AML-193 (cell line): ENCODE results near the gene FNDC3B.

Source experiments
- DNase-seq, 2 experiments: peaks; one replicate each; lab custom pipeline; 2025; lab: John Stamatoyannopoulos, UW

The FNDC3B gene

GRCh38 chr3:172289583-172289982 lies 250.2 kb downstream of the FNDC3B start:
- DNase-seq: no peak

- no peak for DNase-seq
These were observed 251.1 kb downstream of the FNDC3B start for GRCh38 chr3:172290457-172290856.

GRCh38 chr3:172291650-172292049 lies 252.3 kb downstream of the FNDC3B start:
- DNase-seq: no peak

GRCh38 chr3:172292422-172292821 lies 253.0 kb downstream of the FNDC3B start:
- no peak for DNase-seq

GRCh38 chr3:172293093-172293492 lies 253.7 kb downstream of the FNDC3B start:
- DNase-seq: no peak

- peak; percentile 72 to 83 for DNase-seq
These were observed 254.9 kb downstream of the FNDC3B start for GRCh38 chr3:172294223-172294806.

GRCh38 chr3:172296248-172296974 lies 257.0 kb downstream of the FNDC3B start:
- DNase-seq: no peak

- DNase-seq: no peak
These were observed 257.6 kb downstream of the FNDC3B start for GRCh38 chr3:172296975-172297332.

GRCh38 chr3:172298247-172298646 lies 258.9 kb downstream of the FNDC3B start:
- DNase-seq: no peak

GRCh38 chr3:172300187-172300586 lies 260.8 kb downstream of the FNDC3B start:
- no peak for DNase-seq

GRCh38 chr3:172300862-172301261 lies 261.5 kb downstream of the FNDC3B start:
- no peak for DNase-seq

GRCh38 chr3:172302203-172302602 lies 262.8 kb downstream of the FNDC3B start:
- no peak for DNase-seq

GRCh38 chr3:172303181-172303580 lies 263.8 kb downstream of the FNDC3B start:
- DNase-seq: no peak

- no peak for DNase-seq
These were observed 264.7 kb downstream of the FNDC3B start for GRCh38 chr3:172303941-172304558.

- no peak for DNase-seq
These were observed 266.2 kb downstream of the FNDC3B start for GRCh38 chr3:172305552-172305951.

- no peak for DNase-seq
These were observed 266.6 kb downstream of the FNDC3B start for GRCh38 chr3:172305974-172306373.

GRCh38 chr3:172307141-172307560 lies 267.8 kb downstream of the FNDC3B start:
- DNase-seq: no peak

GRCh38 chr3:172309059-172309458 lies 269.7 kb downstream of the FNDC3B start:
- no peak for DNase-seq

- no peak for DNase-seq
These were observed 270.5 kb downstream of the FNDC3B start for GRCh38 chr3:172309741-172310427.

- DNase-seq: no peak
These were observed 271.0 kb downstream of the FNDC3B start for GRCh38 chr3:172310428-172310760.

GRCh38 chr3:172311217-172311616 lies 271.8 kb downstream of the FNDC3B start:
- no peak for DNase-seq

GRCh38 chr3:172312001-172312400 lies 272.6 kb downstream of the FNDC3B start:
- no peak for DNase-seq

- DNase-seq: no peak
These were observed 273.3 kb downstream of the FNDC3B start for GRCh38 chr3:172312711-172313110.
